CD4-positive, alpha-beta T cell treated with Interleukin-2 at 100 ng/mL for 4 hours (primary cell): Measurements from ENCODE around the gene DNASE1L1.

Experiments
- DNase-seq: peaks from one replicate; pipeline ENCODE4 v3.0.0-alpha.2; 2020; ENCODE audit warnings: low spot score

DNASE1L1 gene

DNA sequence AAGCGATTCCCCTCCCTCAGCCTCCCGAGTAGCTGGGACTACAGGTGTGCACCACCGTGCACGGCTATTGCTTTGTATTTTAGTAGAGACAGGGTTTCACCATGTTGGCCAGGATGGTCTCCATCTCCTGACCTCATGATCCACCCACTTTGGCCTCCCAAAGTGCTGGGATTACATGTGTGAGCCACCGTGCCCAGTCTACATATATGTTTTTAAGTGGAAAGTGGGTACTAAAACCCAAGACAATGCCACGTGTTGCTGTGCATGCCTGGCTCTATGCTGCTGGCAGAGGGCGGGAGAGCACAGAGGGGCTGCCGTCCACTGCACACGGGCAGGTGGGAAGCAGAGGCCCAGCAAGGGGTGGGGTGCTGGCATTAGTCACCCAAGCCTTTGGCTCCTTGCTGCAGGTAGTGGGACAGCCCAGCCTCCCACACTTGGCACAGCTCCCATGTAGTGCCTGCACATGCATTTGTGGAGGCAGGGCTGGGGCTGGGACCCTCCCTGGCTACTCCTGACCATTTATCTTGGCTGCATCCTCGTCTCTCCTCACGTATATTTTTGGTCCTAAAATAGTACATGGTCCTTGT lies 26.5 kb downstream of the DNASE1L1 start:
- no peak for DNase-seq

DNA sequence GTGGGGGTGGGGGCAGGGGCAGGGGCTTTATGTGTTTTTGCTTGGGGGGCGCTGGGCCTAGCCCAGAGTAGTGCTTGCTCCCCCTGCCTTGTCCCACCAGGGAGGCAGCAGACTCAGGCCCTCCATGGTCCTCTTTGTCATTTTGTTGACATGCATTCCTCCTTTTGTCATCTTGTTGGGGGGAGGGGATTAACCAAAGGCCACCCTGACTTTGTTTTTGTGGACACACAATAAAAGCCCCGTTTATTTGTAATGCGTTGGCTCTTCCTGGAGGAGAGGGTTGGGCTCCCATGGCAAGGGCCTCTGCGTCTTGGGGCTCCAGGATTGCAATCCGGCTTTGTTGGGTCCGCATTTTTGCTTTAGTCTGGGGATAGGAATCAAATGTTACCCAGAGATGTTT lies 27.8 kb downstream of the DNASE1L1 start:
- DNase-seq = no peak

DNA sequence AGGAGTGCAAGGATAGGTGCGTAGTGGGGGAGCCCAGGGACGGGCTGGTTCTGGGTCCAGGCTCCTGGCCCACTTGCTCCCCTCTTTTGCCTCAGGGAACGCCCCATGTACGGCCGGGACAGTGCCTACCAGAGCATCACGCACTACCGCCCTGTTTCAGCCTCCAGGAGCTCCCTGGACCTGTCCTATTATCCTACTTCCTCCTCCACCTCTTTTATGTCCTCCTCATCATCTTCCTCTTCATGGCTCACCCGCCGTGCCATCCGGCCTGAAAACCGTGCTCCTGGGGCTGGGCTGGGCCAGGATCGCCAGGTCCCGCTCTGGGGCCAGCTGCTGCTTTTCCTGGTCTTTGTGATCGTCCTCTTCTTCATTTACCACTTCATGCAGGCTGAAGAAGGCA lies 28.3 kb downstream of the DNASE1L1 start:
- no peak for DNase-seq

DNA sequence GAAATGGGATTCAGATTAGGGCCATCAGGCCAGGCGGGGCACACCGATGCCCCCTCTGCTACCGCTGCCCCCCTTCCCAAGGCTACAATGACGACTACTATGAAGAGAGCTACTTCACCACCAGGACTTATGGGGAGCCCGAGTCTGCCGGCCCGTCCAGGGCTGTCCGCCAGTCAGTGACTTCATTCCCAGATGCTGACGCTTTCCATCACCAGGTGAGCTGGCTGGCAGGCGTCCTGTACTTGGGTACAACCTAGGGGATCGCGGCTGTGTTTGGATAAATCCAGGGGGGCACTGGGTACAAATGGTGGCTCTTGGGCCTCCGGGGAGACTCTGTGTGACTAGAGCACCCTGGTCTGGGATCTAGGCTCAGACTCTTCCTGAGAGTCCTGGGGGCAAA lies 28.9 kb downstream of the DNASE1L1 start:
- DNase-seq = no peak

DNA sequence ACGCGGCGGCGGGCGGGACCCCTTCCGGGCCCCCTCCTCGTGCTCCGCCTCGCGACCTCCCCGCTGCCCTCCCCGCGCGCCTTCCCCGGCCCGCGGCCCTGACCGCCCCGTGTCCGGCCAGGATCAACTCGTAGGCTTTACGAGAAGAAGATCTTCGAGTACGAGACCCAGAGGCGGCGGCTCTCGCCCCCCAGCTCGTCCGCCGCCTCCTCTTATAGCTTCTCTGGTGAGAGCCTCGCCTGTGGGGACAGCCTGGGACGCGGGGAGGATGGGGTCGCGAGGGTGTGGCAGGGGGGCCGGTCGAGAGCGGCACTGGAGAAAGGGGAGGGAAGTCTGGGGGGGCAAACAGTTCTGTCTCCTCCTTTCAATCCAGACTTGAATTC lies 29.5 kb downstream of the DNASE1L1 start:
- no peak for DNase-seq

DNA sequence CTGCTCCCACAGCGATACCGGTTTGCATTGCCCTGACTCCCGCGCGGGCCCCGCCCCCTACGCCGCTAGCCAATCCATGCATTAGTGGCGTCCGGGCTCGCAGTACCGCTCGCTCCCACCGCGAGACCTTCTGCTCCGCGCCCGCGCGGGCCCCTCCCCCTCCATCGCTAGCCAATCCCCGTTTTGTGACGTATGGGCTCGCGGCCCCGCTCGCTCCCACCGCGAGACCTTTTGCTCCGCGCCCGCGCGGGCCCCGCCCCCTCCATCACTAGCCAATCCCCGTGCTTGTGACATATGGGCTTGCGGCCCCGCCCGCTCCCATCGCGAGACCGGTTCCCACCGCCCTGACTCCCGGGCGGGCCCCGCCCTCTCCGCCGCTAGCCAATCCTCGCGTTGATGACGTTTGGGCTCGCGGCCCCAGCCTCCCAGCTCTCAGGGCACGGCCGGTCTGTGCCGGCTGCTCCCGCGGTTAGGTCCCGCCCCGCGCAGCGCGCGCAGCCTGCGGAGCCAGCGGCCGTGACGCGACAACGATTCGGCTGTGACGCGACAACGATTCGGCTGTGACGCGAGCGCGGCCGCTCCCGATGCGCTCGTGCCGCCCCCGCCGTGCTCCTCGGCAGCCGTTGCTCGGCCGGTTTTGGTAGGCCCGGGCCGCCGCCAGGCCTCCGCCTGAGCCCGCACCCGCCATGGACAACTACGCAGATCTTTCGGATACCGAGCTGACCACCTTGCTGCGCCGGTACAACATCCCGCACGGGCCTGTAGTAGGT lies 30.1 kb downstream of the DNASE1L1 start, which contains the start of gene EMD:
TSS of gene EMD (plus strand) at position 497 of the 770 bp plus-strand sequence. CDS start at position 687, 190 bp downstream.
- peak; percentile 97 for DNase-seq

DNA sequence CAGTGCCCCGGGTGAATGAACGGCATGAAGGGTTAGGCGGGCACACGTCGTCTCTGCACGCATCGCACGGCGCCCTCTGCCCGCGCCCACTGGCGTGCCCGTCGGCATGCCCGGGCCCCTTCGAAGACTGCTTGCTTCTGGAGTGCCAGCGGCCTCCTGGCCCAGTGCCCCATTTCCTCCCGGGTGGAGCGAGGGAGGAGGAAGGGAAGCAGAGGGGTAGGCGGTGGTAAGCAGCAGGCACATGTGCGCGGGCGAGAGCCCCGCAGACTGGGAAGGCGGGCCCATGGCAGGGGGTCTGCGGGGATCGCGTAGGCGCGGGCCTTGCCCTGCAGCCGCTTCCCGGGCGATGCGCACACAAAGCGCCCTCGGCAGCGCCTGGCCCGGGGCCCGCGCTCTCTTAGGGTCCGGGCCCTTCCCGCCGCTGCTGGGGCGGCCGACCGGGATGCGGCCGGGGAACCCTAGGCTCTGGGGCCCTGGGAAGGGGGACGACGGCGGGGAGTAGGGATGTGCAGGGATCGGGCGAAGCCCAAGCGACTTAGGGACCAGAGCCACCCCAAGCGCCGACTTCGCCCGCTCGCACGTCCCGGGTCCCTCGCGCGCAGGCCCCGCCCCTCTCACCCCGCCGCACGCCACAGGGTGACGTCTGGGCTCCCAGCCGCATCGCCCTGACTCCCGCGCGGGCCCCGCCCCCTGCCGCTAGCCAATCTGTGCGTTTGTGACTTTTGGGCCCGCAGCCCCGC lies 30.8 kb downstream of the DNASE1L1 start:
- DNase-seq = peak; percentile 40

DNA sequence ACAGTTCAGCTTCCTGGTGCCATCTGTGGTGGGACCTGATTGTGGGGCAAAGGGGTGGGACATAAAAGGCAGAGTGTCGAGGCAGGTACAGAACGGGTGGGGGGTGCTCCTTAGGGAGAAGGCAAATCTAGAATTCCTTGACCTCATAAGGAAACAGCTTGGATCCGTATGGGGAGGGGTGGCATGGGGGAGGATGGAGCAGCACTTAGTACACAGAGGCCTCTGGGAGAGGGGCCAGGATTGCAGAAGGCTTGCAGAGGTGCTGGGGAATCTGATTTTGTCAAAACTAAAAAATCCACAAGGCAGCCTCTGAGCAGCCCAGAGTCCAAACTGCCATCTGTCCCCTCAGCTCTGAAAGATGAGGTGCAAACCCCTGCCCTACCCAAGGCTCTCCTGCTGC lies 32.3 kb downstream of the DNASE1L1 start:
- DNase-seq = no peak

DNA sequence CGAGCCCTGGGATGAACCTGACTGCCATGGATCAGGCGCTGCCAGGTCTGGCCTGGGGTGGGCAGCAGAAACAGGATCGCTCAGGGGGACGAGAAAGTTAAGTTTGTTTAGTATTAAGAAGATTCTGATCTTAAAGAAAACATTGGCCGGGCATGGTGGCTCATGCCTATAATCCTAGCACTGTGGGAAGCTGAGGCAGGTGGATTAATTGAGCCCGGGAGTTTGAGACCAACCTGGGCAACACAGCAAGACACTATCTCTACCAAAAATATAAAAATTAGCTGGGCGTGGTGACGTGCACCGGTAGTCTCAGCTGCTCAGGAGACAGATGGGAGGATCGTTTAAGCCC lies 33.9 kb downstream of the DNASE1L1 start:
- DNase-seq = no peak

DNA sequence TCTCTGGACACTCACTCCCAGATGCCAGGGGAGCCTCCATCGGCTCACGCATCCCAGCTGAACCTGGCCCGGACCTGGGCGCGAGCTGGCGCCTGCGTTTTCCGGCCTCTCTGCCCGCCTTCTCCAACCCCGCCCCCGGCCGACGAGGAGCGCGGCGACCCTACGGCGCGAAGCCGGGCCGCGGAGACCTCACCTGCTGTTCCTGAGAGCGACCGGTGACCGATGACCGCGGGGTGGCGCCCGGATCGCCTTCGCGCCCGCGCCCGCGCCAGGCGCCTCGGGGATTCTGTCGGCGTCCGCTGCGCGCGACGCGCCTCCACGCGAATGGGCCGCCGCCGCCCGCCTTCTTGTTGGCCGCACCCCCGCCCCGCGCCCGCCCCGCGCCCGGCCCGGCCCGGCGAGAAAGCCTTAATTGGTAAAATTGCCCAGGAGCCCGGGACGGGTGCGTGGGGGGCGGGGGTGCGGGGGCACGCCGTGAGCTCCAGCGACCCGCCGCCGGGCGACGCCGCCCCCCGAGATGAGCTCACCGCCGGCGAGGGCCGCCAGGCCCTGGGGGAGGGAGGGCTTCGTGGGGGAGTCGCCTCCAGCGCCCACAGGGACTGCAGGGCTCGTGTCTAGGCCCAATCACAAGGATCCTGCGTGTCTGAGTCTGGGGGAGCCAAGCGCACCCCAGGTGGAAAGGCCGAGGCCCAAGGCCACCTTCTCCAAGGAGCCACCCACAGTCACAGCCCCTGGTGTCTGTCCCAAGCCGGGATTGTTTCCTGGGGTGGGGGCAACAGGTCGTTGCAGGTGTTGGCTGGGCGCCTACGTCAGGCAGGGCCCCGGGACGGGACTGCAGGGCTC lies 34.5 kb downstream of the DNASE1L1 start, which contains the start of gene FLNA:
TSS of gene FLNA (minus strand) at position 322 of the 843 bp plus-strand sequence. CDS start 3,389 bp downstream, outside the sequence.
- DNase-seq = peak; percentile 24

DNA sequence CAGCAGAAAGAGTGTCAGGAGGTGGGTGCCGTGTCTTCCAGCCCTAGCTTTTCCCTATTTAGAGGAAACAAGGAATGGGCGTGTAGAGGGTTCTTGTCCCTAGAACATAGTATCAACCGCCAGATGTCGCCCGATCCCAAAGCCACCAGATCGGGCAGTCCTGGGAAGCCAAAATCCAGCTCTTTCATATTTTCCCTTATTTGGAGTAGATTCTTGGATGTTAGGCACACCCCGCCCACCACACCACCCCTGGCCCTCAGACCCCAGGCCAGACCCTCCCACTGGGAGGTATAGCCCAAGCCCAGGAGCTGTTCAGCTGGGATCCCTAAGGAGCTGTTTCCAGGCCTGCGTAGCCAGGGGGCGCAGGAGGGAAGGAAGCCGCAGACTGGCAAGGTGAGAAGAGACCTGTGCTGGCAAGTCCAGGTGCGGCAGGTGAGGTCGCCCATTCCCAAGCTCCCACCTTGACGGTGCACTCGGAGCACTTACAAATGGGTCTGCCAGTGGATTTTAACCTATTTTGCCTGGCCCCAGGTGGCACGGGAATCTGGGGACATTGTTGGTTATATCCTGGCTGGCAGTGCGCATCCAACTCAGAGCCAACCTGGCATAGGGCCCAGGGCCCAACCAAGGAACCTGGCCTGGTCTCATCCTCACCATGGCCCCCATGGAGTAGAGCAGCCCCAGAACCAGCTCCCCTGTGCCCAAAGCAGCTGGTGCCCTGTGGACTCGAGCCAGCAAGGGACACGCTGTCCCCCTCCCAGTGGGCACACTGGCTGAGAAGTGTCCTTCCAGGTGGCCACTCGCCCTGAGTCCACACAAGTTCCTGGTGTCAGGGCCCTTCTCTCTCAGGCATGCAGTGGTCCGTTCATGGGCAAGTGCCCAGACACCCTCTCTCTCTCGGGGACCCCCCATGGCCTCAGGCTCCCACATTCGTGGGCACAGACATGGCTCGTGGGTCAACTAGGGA lies 35.4 kb downstream of the DNASE1L1 start:
- peak; percentile 28 for DNase-seq

DNA sequence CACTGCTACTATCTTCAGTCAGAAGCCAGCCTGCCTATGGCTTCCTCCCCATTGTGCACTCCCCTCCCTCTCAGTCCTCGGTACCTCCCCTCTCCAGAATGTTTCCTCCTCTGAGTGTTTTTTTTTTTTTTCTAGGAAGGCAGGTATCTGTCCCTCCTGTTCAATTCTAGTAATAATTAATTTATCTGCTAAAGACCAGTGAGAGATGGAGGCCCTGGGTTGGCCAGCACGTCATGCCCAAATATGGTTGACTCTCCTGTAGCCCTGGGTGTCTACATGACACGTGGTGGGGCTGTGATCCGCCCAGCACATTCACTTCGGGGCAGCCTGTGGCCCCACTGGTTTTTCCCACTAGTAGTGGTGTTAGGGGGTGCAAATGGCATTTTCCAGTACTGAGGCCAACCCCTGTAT lies 36.4 kb downstream of the DNASE1L1 start:
- DNase-seq = peak; percentile 68

DNA sequence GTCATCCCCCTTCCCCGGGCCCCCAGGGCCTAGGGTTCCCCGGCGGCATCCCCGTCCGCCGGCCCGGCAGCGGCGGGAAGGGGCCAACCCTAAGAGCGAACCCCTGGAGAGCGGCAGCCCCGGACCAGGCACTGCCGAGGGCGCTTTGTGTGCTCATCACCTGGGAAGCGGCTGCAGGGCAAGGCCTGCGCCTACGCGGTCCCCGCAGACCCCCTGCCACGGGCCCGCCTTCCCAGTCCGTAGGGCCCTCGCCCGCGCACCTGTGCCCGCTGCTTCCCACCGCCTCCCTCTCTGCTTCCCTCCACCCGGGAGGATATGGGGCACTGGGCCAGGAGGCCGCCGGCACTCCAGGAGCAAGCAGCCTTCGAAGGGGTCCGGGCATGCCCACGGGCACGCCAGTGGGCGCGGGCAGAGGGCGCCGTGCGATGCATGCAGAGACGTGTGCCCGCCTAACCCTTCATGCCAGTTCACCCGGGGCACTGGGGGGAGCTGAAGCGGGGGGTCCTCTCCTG lies 37.2 kb downstream of the DNASE1L1 start:
- DNase-seq = no peak

DNA sequence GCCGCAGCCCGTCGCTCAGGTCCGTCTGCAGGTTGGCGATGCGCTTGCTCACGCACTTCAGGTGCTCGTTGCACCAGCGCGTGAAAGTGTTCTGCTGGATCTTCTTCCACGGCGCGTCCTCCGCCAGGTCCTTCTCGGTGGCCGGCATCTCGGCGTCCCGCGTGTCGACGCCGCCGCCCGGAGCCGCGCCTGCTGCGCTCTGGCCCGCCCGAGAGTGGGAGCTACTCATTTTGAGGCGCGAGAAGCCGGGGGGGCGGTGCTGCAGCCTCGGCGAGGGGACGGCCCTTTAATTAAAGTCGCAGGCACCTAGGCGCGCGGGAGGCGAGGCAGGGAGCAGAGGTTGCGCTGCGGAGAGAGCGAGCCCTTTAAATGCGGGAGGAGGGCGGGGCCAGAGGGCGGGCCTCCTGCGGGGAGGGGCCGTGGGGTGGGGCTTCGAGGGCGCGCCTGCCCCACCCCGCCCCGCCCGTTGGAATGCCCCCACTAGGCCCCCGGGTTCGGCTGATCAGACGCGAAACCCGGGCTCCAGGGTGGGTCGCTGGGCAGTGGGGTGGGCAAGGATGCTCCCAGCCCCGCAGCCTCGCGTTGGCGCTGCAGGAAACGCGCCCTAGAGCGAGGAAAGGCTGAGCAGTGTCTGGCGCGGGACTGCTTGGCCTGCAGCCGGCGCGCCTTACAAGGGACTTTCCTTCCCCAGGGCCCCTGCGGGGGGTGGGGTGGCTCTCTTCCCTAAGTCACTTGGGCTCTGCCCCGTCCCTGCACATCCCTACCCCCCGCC lies 37.9 kb downstream of the DNASE1L1 start:
- peak; percentile 94 for DNase-seq

DNA sequence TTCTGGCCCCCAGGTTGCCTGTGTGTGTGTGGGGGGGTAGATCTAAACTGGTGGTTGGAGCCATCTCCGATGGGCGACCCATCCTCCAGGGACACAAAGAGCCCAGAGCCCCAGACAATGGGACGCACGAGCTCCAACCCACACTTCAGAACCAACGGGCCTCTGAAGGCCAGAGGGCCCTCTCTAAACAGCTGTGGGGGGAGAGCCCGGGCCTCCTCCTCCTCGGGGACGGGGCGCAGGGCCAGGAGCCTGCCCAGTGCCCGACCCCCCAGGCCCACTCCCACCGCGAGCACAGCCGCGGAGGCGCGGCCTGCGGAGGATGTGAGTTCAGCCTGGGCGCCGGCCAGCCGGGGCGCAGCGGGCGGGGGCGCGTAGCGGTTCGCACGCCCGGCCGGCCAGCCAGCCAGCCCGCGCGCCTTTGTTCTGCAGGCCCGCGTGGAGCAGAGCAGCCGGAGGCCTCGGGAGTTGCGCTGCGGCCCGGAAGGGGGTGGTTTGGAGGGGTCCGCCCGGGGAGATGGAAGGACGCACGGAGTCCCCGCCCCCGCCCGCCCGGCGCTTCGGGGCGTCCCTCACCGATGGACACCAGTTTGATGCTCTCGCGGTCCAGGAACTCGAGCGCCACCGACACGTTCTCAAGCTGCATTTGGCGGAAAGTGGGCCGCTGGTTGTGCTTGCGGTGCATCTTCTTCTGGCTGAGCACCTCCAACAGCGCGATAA lies 38.6 kb downstream of the DNASE1L1 start:
- no peak for DNase-seq

DNA sequence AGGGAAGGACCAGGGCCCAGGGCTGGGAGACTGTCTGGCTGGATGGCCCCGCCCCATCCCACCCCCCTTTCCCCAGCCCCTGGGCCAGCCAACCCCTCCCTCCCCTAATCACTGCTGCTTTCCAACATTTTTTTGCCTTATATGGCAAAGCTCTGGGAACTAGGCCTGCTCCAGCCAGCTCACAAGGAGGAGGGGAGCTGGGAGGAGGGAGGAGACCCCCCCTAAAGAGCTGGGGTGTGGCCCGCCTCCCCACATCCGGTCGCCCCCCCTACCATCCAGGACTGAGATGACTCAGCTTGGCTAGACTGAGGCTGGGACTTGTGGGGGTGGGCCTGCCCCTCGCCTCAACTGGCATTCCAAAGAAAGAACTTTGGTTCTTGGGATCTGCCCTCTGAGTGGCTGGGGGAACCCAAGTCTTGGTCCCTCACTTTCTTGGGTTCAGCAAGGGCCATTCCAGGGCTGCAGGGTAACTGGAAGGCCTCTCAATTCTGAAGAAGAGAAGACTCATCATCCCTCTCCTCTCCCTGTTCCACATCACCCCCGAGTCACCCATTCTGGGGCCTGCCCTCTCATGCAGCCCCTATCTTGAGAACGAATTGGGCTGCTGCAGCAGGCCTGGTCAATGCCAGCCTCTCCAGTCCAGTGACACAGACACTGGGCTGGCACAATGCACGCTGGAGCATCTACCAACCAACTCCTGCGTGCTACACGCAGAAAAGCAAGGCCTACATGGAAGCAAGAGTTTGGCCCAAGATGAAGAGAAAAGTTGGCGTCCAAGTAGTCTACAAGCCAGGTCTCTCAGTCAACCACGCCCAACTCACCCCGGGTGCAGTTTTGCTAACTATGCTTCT lies 39.4 kb downstream of the DNASE1L1 start:
- peak; percentile 85 for DNase-seq

DNA sequence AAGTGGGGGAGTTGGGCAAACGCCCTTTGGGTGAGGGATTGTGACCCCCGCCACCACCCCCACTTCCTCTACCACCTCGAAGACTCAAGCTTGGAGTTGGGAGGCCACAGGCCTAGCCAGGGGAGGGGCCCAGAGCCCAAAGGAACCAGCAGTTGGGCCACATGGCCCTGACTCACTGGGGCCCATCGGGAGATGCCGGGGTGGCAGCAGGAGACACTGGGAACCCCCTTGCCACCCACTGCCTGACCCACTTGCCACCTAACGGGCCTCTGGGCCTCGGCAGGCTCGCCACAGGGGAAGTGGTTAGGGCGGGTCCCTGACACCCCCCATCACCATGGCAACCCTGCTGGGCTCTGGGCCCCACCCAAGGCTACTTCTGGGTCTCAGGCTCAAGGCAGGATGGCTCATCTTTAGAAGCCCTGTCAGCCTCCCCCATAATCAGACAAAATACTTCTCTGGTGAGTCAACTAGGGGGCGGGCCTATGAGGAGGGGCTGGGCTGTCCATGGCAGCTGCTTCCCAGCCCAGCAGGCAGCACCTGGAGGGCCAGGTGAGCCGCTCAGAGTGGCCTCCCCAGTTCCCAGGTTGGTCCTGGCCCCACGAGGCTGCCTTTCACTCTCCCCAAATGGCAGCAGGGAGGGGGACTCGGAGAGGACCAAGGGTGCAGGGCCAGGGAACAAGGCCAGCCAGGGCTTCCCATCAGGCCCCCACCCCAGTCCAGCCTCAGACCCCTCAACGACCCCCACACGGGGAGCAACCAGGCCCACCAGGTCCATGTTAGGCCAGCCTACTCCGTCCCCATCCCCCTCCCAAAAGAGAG lies 40.2 kb downstream of the DNASE1L1 start:
- peak; percentile 97 for DNase-seq
